ENCODE measurements around the gene PIP.
"Not testable (repeated sequence)": the region's sequence is repeated elsewhere in the genome, so short reads cannot be mapped to it uniquely, and the experiment has no call there.

The PIP gene

GRCh38 chr7:143131781-143132180, at the start of gene PIP:
Gene PIP (plus strand): TSS chr7:143132077. CDS start chr7:143132117, 40 bp downstream.
- no peak for DNase-seq

- DNase-seq: no peak
Measured at GRCh38 chr7:143085109-143085508, 46.8 kb upstream of the PIP start.

- DNase-seq: not testable (repeated sequence)
Measured at GRCh38 chr7:143085610-143086009, 46.3 kb upstream of the PIP start.

GRCh38 chr7:143088549-143089231, 43.2 kb upstream of the PIP start:
- not testable (repeated sequence) for DNase-seq

GRCh38 chr7:143096146-143096545, 35.7 kb upstream of the PIP start:
- DNase-seq: no peak

- DNase-seq: not testable (repeated sequence)
Measured at GRCh38 chr7:143099579-143099978, 32.3 kb upstream of the PIP start.

- DNase-seq: no peak
Measured at GRCh38 chr7:143104759-143105158, 27.1 kb upstream of the PIP start.

GRCh38 chr7:143108019-143108418, 23.9 kb upstream of the PIP start:
- not testable (repeated sequence) for DNase-seq

GRCh38 chr7:143117395-143117794, 14.5 kb upstream of the PIP start:
- DNase-seq: no peak

- no peak for DNase-seq
Measured at GRCh38 chr7:143120691-143121405, 11.0 kb upstream of the PIP start.

- DNase-seq: not testable (repeated sequence)
Measured at GRCh38 chr7:143123326-143123725, 8.6 kb upstream of the PIP start.

GRCh38 chr7:143126146-143126545, 5.7 kb upstream of the PIP start:
- no peak for DNase-seq

GRCh38 chr7:143129051-143129450, 2.8 kb upstream of the PIP start:
- DNase-seq: no peak

GRCh38 chr7:143129477-143129876, 2.4 kb upstream of the PIP start:
- DNase-seq: no peak

- no peak for DNase-seq
Measured at GRCh38 chr7:143130541-143130940, 1.3 kb upstream of the PIP start.

- DNase-seq: no peak
Measured at GRCh38 chr7:143147070-143147469, 15.2 kb downstream of the PIP start.

GRCh38 chr7:143148050-143148449, 16.2 kb downstream of the PIP start:
- no peak for DNase-seq

GRCh38 chr7:143148651-143149050, 16.8 kb downstream of the PIP start:
- DNase-seq: no peak

GRCh38 chr7:143150696-143151095, 18.8 kb downstream of the PIP start:
- DNase-seq: not testable (repeated sequence)

- not testable (repeated sequence) for DNase-seq
Measured at GRCh38 chr7:143158617-143159016, 26.7 kb downstream of the PIP start.

GRCh38 chr7:143171697-143172096, 39.8 kb downstream of the PIP start:
- DNase-seq: no peak

GRCh38 chr7:143172354-143172753, 40.5 kb downstream of the PIP start:
- peak; percentile 2 for DNase-seq

- DNase-seq: no peak
Measured at GRCh38 chr7:143176128-143176527, 44.3 kb downstream of the PIP start.

GRCh38 chr7:143177374-143178119, 45.7 kb downstream of the PIP start:
- DNase-seq: no peak
